Thyroid gland (tissue), 4 donors: ENCODE results near the gene SNAP47.

ENCODE experiments used
- POLR2A ChIP-seq, 2 donors: fragments of 450-650 bp; IDR thresholded peaks; one replicate each; pipeline ENCODE4 v1.6.1; 2017; ENCODE audit warnings: antibody characterized with exemption in 2 of 2, mild to moderate bottlenecking in 2 of 2, moderate library complexity in 1 of 2
- TF ChIP-seq, protein P1 (sequence below), 6 experiments: fragments of 200-600 bp in 3 of 6; fragments of 450-650 bp in 3 of 6; sonication (generic) in 3 of 6; IDR thresholded peaks; one replicate each; pipeline ENCODE4 v1.5.1; 2016 to 2019; ENCODE audit warnings: antibody characterized with exemption in 6 of 6, mild to moderate bottlenecking in 2 of 6, inconsistent platforms in 1 of 6, moderate library complexity in 1 of 6

DNA sequence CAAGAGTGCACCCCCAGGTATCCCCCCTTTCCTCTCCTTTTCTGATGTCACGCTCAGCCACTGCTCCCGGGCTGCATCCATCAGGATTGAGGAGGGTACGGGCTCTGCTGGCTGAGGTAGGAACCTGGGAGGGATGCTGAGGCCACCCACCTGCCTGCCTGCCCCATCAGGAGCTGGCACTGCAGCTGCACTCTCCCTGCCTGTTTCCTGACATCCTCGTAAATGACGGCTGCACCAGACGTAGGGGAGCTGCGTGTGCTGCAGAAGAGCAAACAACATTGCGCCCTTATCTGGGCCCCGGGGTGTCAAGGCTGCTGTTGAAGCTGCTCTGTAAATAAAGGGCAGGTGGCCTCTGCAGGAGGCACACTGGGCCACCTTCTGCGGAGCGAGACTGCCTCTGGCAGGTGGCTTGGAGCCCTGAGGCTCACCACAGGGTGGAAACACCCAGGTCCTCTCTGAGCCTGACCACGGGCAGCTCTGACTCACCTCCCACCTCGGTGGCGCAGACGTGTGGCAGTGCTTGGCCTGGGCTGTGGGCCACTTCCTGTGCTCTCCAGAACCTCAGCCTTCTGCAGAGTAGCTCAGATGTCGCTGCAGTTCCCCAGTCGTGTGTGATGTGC, 30.9 kb downstream of the SNAP47 start:
- TF ChIP-seq, protein P1, sequence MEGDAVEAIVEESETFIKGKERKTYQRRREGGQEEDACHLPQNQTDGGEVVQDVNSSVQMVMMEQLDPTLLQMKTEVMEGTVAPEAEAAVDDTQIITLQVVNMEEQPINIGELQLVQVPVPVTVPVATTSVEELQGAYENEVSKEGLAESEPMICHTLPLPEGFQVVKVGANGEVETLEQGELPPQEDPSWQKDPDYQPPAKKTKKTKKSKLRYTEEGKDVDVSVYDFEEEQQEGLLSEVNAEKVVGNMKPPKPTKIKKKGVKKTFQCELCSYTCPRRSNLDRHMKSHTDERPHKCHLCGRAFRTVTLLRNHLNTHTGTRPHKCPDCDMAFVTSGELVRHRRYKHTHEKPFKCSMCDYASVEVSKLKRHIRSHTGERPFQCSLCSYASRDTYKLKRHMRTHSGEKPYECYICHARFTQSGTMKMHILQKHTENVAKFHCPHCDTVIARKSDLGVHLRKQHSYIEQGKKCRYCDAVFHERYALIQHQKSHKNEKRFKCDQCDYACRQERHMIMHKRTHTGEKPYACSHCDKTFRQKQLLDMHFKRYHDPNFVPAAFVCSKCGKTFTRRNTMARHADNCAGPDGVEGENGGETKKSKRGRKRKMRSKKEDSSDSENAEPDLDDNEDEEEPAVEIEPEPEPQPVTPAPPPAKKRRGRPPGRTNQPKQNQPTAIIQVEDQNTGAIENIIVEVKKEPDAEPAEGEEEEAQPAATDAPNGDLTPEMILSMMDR (IDR thresholded peaks at IDR 0.05) = no peak
- TF ChIP-seq POLR2A (IDR thresholded peaks at IDR 0.05) = no peak
